Measurements from ENCODE around the gene ZNF837.
"Not testable (repeated sequence)": the region's sequence is repeated elsewhere in the genome, so short reads cannot be mapped to it uniquely, and the experiment has no call there.

ZNF837 gene

GRCh38 chr19:58395979-58396627 lies 15.3 kb upstream of the ZNF837 start:
- peak; percentile 31 for DNase-seq

GRCh38 chr19:58395220-58395978 lies 14.6 kb upstream of the ZNF837 start, which contains the start of gene RNF225:
TSS of gene RNF225 (plus strand) at chr19:58395656. CDS start at chr19:58396090, 434 bp downstream.
- DNase-seq, result peak; percentile 24

GRCh38 chr19:58394821-58395219 lies 14.0 kb upstream of the ZNF837 start:
- no peak for DNase-seq

- DNase-seq, result no peak
These were observed 12.8 kb upstream of the ZNF837 start for GRCh38 chr19:58393725-58394033.

- no peak for DNase-seq
These were observed 12.3 kb upstream of the ZNF837 start for GRCh38 chr19:58392945-58393724.

GRCh38 chr19:58388175-58388526 lies 7.3 kb upstream of the ZNF837 start:
- DNase-seq, result no peak

GRCh38 chr19:58387338-58388174 lies 6.7 kb upstream of the ZNF837 start:
- peak; percentile 17 for DNase-seq

- peak; percentile 98 for DNase-seq
These were observed 5.9 kb upstream of the ZNF837 start, which contains the start of gene RPS5 for GRCh38 chr19:58386576-58387337. TSS of gene RPS5 (plus strand) at chr19:58387269. CDS start at chr19:58388138, 869 bp downstream.

- DNase-seq, result peak; percentile 45
These were observed 5.2 kb upstream of the ZNF837 start for GRCh38 chr19:58385891-58386575.

GRCh38 chr19:58385313-58385890 lies 4.6 kb upstream of the ZNF837 start:
- DNase-seq, result peak; percentile 19

- peak; percentile 22 for DNase-seq
These were observed 2.3 kb upstream of the ZNF837 start for GRCh38 chr19:58382997-58383603.

- DNase-seq, result peak; percentile 25
These were observed 806 bp upstream of the ZNF837 start for GRCh38 chr19:58381460-58382212.

GRCh38 chr19:58380037-58380661 lies 681 bp downstream of the ZNF837 start:
- no peak for DNase-seq

- DNase-seq, result peak; percentile 17
These were observed 1.6 kb downstream of the ZNF837 start for GRCh38 chr19:58379246-58379645.

- not testable (repeated sequence) for DNase-seq
These were observed 4.1 kb downstream of the ZNF837 start for GRCh38 chr19:58376724-58377123.

- DNase-seq, result no peak
These were observed 6.6 kb downstream of the ZNF837 start for GRCh38 chr19:58374200-58374599.

GRCh38 chr19:58372311-58373133 lies 8.3 kb downstream of the ZNF837 start:
- DNase-seq, result no peak

All from femur (tissue), 1 donor.